HG02852 (cell line): Measurements from ENCODE around the gene PGLYRP2.

ENCODE experiments used
- ATAC-seq: cut with Tn5 transposase; IDR thresholded peaks from one replicate; pipeline ENCODE4 v1.9.1; 2021; ENCODE audit warnings: mild to moderate bottlenecking, moderate library complexity; ENCODE audit not compliant: unreplicated experiment

Gene PGLYRP2

DNA sequence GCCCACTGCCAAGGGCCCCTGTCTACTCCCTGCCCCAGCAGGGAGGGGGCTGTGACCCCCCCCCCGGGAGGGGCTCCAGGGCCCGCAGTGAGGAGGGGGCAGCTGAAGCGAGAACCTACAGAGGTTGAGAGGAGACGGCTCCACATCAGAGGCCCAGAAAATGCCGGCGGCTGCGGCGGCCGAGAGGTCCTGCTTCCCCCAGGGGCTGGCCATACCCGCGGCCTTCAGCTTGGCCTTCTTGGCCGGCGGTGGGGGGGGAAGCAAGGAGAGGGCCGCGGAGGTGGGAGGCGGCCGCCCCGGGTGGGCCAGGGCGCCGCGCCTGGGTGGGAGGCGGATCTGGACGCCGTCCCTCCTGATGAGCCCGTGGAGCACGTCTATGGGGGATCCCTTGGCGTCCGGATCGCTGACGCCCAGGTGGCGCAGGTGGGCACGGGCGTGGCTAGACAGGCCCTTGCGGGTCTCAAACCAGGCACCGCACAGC lies 51.3 kb downstream of the PGLYRP2 start:
- no peak for ATAC-seq

DNA sequence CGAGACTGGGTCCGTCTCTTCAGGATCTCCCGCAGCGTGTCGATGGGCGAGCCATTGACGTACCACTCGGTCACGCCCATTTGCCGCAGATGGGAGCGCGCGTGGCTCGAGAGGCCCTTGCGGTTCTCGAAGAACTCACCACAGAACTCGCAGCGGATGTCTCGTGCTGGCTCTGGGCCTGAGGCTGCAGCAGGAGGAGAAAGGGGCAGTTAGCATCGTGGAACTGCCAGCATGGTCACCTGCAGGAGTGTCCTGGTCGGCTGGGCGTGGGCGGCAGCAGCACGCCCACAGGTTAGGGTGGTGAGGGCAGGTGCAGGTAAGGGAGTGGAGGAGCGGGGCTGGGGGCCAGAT lies 52.0 kb downstream of the PGLYRP2 start:
- ATAC-seq: no peak

DNA sequence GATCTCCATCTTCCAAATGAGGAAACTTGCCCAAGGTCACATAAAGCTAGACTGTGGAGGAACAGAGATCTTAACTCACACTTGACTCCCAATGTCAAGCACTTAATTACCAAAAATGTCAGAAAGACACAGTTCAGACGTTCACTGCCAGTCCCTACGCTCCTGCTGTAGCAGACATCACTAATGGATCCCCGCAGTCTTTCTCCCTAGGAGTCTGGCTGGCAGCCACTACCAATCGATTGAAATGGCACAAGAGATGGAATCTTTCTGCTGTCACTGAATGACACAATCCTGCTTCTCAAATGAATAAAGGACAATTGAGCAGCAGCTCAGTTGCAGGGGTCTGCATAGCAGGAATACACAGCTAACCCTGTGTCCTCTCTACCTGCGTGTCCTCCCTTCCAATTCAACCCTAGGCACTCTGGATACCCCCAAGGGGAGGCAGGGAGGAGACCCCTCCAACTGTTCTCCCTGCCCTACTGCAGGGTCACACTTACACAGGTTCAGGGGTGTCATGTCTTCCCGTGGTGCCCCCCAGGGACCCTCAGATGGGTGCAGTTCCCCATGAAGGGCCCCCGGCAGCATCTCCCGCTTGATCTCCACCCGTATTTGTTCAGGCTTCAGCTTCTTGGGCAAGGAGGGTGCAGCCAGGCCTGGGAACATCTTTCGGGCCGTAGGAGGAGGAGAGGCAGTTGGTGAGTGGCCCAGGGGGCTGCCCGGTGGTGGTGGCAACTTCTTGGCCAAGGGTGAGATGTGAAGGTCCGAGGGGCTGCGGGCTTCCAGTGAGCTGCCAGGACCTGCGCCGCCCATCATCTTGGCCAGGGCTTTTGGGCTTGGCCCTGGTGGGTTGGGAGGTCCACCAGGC lies 52.6 kb downstream of the PGLYRP2 start:
- ATAC-seq: no peak

DNA sequence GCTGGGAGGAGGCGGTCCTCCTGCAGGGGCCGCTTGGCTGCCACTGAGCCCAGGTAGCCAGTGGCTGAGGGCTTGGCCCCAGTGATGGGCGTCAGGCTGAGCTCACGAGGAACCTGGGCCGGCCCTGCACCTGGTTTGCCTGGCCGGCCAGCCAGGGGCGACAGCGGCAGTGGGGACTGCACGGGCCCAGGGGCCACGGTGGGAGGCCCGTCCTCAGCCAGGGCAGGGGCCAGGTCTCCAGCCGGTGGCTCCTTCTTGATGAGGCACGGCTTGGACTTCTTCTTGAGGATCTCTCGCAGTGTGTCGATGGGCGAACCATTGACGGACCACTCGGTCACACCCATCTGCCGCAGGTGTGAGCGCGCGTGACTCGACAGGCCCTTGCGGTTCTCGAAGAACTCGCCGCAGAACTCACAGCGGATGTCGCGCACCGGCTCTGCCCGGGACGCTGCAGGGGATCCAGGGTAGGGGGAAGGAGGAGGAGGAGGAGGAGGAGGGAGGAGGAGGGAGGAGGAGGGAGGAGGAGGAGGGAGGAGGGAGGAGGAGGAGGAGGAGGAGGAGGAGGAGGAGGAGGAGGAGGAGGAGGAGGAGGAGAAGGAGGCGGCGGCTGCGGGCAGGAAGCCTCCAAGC lies 53.9 kb downstream of the PGLYRP2 start:
- ATAC-seq: no peak

DNA sequence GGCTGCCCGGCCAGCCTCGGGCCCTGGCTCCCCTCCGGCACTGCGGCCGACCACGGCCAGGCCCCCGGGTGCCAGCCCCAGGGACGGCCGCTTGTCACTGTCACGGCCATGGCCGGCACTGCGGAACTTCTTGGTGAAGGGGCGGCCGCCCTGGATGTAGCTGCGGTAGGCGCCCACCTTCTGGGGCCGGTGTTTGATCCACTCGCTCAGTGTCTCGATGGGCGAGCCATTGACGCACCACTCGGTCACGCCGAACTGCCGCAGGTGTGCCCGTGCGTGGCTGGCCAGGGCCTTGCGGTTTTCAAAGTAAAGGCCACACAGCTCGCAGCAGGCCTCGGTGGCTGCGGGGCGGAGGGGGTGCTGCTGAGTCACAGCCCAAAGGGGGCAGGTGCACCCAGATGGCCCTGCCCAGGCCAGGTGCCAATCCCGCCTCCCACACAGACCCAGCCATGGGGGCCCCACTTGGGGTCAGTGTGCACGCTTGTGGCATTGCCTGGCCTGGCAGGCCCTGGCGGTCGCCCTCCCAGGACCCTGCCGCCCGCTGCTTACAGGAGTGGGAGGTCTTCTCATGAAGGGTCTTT lies 54.5 kb downstream of the PGLYRP2 start:
- ATAC-seq: no peak

DNA sequence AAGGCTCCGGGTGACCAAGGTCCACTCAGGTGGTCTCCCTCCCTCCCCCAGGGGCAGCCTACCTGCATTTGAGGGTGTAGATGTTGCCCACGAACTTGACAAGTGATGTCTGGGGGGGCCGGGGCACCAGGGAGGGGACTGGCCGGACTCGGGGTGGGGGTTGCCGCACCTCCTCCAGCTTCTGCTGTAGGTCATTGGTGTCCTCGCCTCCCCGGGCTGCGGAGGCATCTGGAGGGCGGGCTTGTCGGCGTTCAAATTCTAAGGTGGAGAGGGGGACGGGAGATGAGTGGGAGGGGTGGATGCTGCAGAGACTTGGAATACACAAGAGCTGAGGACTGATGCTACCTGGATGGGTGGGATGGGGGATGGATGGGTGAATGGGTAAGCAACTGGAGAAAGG lies 55.2 kb downstream of the PGLYRP2 start:
- ATAC-seq: no peak

DNA sequence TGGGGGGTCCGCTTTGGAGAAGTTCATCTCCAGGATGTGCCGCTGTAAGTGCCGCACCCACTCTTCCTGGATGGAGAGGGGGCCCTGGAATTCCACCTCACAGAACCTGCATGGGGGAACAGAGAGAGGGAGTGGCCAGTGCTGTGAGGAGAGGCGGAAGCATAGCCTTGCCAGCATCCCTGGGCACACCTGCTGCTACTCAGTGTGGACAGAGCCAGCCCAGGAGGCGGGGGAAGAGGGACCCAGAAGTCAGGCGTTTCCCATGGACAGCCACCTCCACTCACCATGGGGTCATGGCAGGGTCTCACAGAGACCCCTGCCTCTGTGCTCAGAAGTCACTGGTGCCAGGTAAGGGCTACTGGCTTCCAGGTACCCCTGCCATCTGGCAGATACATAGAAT lies 56.2 kb downstream of the PGLYRP2 start:
- no peak for ATAC-seq

DNA sequence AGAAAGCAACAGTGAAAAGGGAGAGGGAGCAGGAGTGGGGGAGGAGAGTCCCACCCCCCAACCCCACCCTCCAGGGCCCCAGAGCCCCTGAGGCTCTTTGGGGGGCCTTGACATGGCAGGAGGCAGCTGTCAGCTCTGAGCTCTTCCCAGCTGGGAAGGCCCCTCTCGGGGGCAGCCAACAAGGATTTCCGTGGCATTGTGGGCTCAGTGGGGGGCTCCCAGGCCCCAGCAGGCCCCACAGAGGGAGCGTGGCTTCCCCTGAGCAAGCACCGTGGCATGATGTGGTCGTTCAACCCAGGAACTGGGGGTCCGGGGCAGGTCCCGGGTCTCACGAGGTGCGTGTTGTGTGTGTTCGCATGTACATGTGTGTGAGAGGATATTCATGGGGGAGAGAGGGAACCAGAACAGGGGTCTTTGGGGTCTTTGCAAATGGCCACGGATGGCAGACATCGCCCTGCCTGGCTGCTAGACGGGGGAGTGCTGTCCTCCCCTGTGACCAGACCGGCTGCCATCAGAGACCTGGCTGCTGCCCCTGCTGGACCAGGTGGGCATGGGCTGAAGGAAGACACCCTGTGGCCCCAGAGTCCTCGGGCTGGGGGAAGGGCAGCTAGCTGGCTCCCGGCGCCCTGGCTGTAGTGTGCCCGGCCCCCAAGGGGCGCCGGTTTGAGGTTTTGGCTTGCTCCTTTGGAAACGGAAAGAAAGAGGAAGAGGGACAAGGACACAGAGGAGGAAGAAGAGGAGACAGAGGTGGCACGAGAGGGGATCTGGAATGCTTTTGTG lies 56.8 kb downstream of the PGLYRP2 start:
- no peak for ATAC-seq

DNA sequence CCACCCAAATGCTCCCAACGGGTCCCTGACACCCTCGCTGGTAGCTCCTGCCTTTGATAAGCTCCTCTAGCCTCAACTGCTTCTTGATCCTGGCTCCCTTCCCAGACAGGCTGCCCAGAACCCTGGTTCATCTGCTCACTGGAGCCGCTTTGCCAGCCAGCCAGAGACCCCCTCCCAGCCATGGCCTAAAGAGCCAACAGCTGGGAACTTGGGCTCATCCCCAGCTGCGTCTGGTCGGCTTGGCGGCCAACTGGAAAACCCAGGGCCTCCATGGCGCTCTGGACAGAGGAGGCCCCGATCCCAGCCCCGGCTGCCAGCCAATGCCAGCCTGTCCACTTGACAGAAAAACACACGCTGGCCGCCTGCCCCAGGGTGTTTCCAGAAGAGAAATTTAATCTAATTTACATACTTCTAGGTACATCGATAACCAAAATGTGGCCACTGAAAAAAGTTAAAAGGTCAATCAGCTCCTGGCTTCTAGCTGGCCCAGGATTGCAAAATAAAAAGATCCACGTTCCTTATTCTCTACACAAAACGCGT lies 57.5 kb downstream of the PGLYRP2 start:
- no peak for ATAC-seq

DNA sequence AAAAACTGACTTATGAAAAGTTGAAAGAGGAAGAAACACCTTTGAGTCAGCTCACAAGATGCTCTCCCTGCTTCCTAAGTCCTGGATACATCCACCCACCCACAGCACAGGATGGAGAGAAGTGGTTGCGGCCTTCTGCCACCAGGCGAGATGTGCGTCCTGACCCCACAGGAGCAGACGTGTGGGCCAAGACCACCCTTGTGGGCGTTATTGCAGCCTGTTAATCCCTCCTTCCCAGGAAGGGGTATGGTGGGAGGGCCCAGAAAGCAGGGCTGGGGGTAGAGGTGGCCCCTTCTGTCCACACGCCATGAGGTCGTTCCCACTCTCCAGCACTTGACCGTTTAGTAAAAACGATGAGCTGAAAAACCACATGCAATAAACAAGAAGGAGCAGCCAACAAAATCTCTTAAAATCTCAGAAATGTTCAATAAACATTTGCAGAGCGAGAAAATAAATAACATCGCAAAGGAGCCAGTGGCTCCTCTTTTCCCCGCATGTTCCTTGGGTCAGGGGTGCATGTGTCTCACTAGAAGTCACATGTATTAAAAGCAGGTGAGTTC lies 58.1 kb downstream of the PGLYRP2 start:
- no peak for ATAC-seq

DNA sequence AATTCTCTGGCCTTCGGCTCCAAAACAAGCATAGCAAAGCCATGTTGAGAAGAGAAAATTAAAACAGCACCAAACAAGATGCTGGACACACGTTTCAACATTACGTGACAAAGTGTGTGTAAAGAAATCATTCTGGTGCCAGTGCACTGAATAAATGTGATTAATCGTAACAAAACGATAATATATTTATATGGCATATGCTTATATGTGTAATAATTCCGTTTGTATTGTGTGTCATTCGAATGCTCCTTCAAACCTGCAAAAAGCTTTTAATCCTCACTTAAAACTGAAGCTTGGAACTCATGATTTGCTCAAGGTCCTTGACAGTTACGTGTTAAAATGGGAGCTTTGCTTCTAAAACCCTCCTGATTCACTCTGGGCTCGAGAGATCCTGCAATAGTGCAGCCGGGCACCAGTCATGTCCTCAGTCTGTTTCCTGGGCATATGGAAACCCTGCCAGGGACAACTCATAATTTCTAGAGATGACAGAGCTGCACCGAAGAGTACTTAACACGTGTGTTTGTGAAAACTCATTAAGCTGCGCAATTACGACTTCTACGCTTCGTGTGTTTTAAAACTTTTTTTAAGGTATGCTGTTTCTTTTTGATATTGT lies 59.8 kb downstream of the PGLYRP2 start:
- ATAC-seq: no peak
